Measurements from ENCODE around the gene AMTN.

DNA sequence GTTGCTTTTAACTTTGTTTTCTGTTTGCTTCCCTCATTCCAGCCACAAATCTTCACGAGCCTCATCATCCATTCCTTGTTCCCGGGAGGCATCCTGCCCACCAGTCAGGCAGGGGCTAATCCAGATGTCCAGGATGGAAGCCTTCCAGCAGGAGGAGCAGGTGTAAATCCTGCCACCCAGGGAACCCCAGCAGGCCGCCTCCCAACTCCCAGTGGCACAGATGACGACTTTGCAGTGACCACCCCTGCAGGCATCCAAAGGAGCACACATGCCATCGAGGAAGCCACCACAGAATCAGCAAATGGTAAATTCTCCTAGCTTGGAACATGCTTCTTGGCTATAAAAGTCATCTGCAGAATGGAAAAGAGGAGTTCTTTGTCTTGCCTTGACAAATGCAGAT, 12.6 kb downstream of the AMTN start:
- TF ChIP-seq POLR2A (IDR thresholded peaks at IDR 0.05) (no peak), CTCF (IDR thresholded peaks at IDR 0.05) (no peak)

Data from lower leg skin (tissue), 3 donors.